IMR-90 (cell line): Measurements from ENCODE around the gene ADGRD1. TPM values are rescaled to one million over a fixed set of nuclear protein-coding genes. Genes with fewer than 3 reads are reported as not detected.

Source experiments
- ATAC-seq: fragments of 200-7000 bp; cut with Tn5 transposase; 2 replicates; pipeline ENCODE4 v1.9.1; 2020; ENCODE audit warnings: low read depth, mild to moderate bottlenecking, moderate library complexity
- BruUV-seq: library from RNA; stranded (reverse); fragments of 400-500 nt; replicated peaks from 2 replicates; lab custom pipeline; 2021; lab: Mats Ljungman, UMichigan
- CTCF ChIA-PET: fragments of 300-600 bp; formaldehyde crosslinking; extraction: SDS; loops from one replicate; lab custom pipeline; 2021; ENCODE audit warnings: antibody characterized with exemption; lab: Yijun Ruan, JAX
- POLR2A ChIA-PET: fragments of 300-600 bp; sonication (Branson Sonifier 250); formaldehyde crosslinking; loops from one replicate; lab custom pipeline; 2022; ENCODE audit warnings: antibody characterized with exemption; ENCODE audit not compliant: unreplicated experiment; lab: Charles Lee
- DNase-seq: peaks from one replicate; pipeline ENCODE4 v3.0.0; 2013
- H2AFZ ChIP-seq: replicated peaks from 2 replicates; pipeline ENCODE3; 2013; ENCODE audit warnings: low read length, mild to moderate bottlenecking; ENCODE audit not compliant: poor library complexity
- H2AK5ac ChIP-seq: 2 replicates; pipeline ENCODE4 v1.6.1; 2013; ENCODE audit warnings: low read depth, low read length, inconsistent platforms
- H2AK9ac ChIP-seq: replicated peaks from 2 replicates; pipeline ENCODE3; 2013; ENCODE audit warnings: mild to moderate bottlenecking, low read depth, low read length, moderate library complexity; ENCODE audit not compliant: poor library complexity
- H2BK120ac ChIP-seq: 2 replicates; pipeline ENCODE4 v1.6.1; 2013; ENCODE audit warnings: low read depth, low read length, inconsistent platforms
- H2BK15ac ChIP-seq: 3 replicates; pipeline ENCODE4 v1.6.1; 2013; ENCODE audit warnings: low read depth, low read length, inconsistent platforms
- H2BK20ac ChIP-seq: 2 replicates; pipeline ENCODE4 v1.6.1; 2013; ENCODE audit warnings: low read depth, mild to moderate bottlenecking, inconsistent platforms, low read length, moderate library complexity
- H2BK5ac ChIP-seq: 2 replicates; pipeline ENCODE4 v1.6.1; 2013; ENCODE audit warnings: mild to moderate bottlenecking, low read depth, low read length, inconsistent platforms; ENCODE audit not compliant: poor library complexity, severe bottlenecking
- H3K14ac ChIP-seq: replicated peaks from 2 replicates; pipeline ENCODE4 v1.6.1; 2013; ENCODE audit warnings: low read depth, low read length, inconsistent platforms
- H3K18ac ChIP-seq: 2 replicates; pipeline ENCODE4 v1.6.1; 2013; ENCODE audit warnings: low read depth, low read length, control low read depth
- H3K23ac ChIP-seq: 2 replicates; pipeline ENCODE4 v1.6.1; 2013; ENCODE audit warnings: low read depth, low read length, inconsistent platforms
- H3K27ac ChIP-seq: 2 replicates; pipeline ENCODE4 v1.5.1; 2013; ENCODE audit warnings: mild to moderate bottlenecking, control low read depth, low read length; ENCODE audit not compliant: insufficient read depth
- H3K27me3 ChIP-seq: 2 replicates; pipeline ENCODE4 v1.6.1; 2013; ENCODE audit warnings: low read length; ENCODE audit not compliant: control insufficient read depth, insufficient read depth
- H3K36me3 ChIP-seq: 2 replicates; pipeline ENCODE4 v1.6.1; 2013; ENCODE audit warnings: low read length, mixed read lengths; ENCODE audit not compliant: control insufficient read depth, insufficient read depth
- H3K4ac ChIP-seq: 2 replicates; pipeline ENCODE4 v1.6.1; 2013; ENCODE audit warnings: low read depth, low read length, inconsistent platforms
- H3K4me1 ChIP-seq: 2 replicates; pipeline ENCODE4 v1.6.1; 2013; ENCODE audit warnings: low read length, mixed read lengths; ENCODE audit not compliant: control insufficient read depth, insufficient read depth
- H3K4me2 ChIP-seq: 2 replicates; pipeline ENCODE4 v1.6.1; 2013; ENCODE audit warnings: low read depth, mild to moderate bottlenecking, control low read depth, low read length, moderate library complexity
- H3K4me3 ChIP-seq: 2 replicates; pipeline ENCODE4 v1.5.1; 2013; ENCODE audit warnings: low read depth, mild to moderate bottlenecking, control low read depth, low read length, moderate library complexity; ENCODE audit not compliant: insufficient read depth
- H3K56ac ChIP-seq: 2 replicates; pipeline ENCODE4 v1.6.1; 2013; ENCODE audit warnings: low read length, inconsistent platforms; ENCODE audit not compliant: insufficient read depth; ENCODE audit errors: extremely low read depth
- H3K79me1 ChIP-seq, 2 experiments: 2 replicates each; pipeline ENCODE4 v1.6.1; 2013; ENCODE audit warnings: low read length in 2 of 2, inconsistent platforms in 1 of 2, low read depth in 1 of 2
- H3K9ac ChIP-seq: 2 replicates; pipeline ENCODE4 v1.6.1; 2013; ENCODE audit warnings: low read depth, low read length, control low read depth
- H3K9me1 ChIP-seq: 2 replicates; pipeline ENCODE4 v1.6.1; 2013; ENCODE audit warnings: low read length, inconsistent platforms; ENCODE audit not compliant: insufficient read depth
- H3K9me3 ChIP-seq: 2 replicates; pipeline ENCODE4 v1.6.1; 2013; ENCODE audit warnings: low read length; ENCODE audit not compliant: control insufficient read depth, insufficient read depth
- H4K20me1 ChIP-seq: 2 replicates; pipeline ENCODE4 v1.6.1; 2013; ENCODE audit warnings: low read length, inconsistent platforms; ENCODE audit not compliant: insufficient read depth
- H4K5ac ChIP-seq: 2 replicates; pipeline ENCODE4 v1.6.1; 2013; ENCODE audit warnings: mild to moderate bottlenecking, low read depth, low read length, control low read depth
- H4K8ac ChIP-seq, 2 experiments: 2 replicates each; pipeline ENCODE4 v1.6.1; 2013; ENCODE audit warnings: low read depth in 2 of 2, low read length in 2 of 2, control low read depth in 1 of 2, inconsistent platforms in 1 of 2
- H4K91ac ChIP-seq: 2 replicates; pipeline ENCODE4 v1.6.1; 2013; ENCODE audit warnings: low read depth, low read length, inconsistent platforms; ENCODE audit not compliant: insufficient read depth
- BHLHE40 ChIP-seq: fragments of 150-350 bp; IDR thresholded peaks from 2 replicates; pipeline ENCODE4 v1.6.1; 2016; ENCODE audit warnings: mild to moderate bottlenecking, low read depth, low read length
- FOS ChIP-seq: fragments of 150-350 bp; IDR thresholded peaks from 2 replicates; pipeline ENCODE4 v1.6.1; 2016; ENCODE audit warnings: low read depth, low read length
- MAFK ChIP-seq: IDR thresholded peaks from 2 replicates; pipeline ENCODE4 v1.6.1; 2012; ENCODE audit warnings: low read depth, low read length, improper control_type of control experiment
- MAZ ChIP-seq: IDR thresholded peaks from 2 replicates; pipeline ENCODE4 v1.6.1; 2012; ENCODE audit warnings: low read depth, mild to moderate bottlenecking, low read length, improper control_type of control experiment, moderate library complexity, borderline replicate concordance
- MXI1 ChIP-seq: IDR thresholded peaks from 2 replicates; pipeline ENCODE4 v1.6.1; 2012; ENCODE audit warnings: low read depth, mild to moderate bottlenecking, low read length, moderate library complexity, borderline replicate concordance
- NFE2L2 ChIP-seq: fragments of 150-350 bp; IDR thresholded peaks from 2 replicates; pipeline ENCODE4 v1.6.1; 2016; ENCODE audit warnings: low read depth, mild to moderate bottlenecking, low read length
- POLR2A ChIP-seq: IDR thresholded peaks from 2 replicates; pipeline ENCODE4 v1.6.1; 2012; ENCODE audit warnings: mild to moderate bottlenecking, low read depth, low read length
- RAD21 ChIP-seq: IDR thresholded peaks from 2 replicates; pipeline ENCODE4 v1.6.1; 2012; ENCODE audit warnings: low read length, improper control_type of control experiment
- RCOR1 ChIP-seq: IDR thresholded peaks from 2 replicates; pipeline ENCODE4 v1.6.1; 2012; ENCODE audit warnings: mild to moderate bottlenecking, low read length, improper control_type of control experiment; ENCODE audit not compliant: insufficient replicate concordance
- RFX5 ChIP-seq: IDR thresholded peaks from 2 replicates; pipeline ENCODE4 v1.8.0; 2012; ENCODE audit warnings: low read depth, mild to moderate bottlenecking, low read length, moderate library complexity
- SMC3 ChIP-seq: fragments of 150-350 bp; IDR thresholded peaks from 2 replicates; pipeline ENCODE4 v1.6.1; 2016; ENCODE audit warnings: low read depth, mild to moderate bottlenecking, antibody characterized with exemption, low read length, moderate library complexity
- dilution Hi-C: fragments of 300-500 bp; cut with HindIII; formaldehyde crosslinking; loops from one replicate; pipeline ENCODE4 v1.14.3; 2018; ENCODE audit warnings: low sequenced_read_pairs; ENCODE audit not compliant: unreplicated experiment
- in situ Hi-C: fragments of 300-500 bp; cut with MboI; formaldehyde crosslinking; loops from 3 replicates; pipeline ENCODE4 v1.14.3; 2019; ENCODE audit warnings: low sequenced_read_pairs, inconsistent platforms, mixed read lengths
- intact Hi-C: fragments of 100-400 bp; cut with micrococcal nuclease; formaldehyde crosslinking; loops from 2 replicates; pipeline ENCODE4 v1.10.0; 2022
- polyA plus RNA-seq, 3 experiments: library from polyadenylated mRNA; depleted of rRNA; stranded (reverse); fragments of >200 nt; gene quantifications; 2 replicates each; pipeline ENCODE4 v1.2.3, GENCODE V29; 2012; ENCODE audit warnings: low replicate concordance in 1 of 3
- total RNA-seq: library from RNA; depleted of rRNA; stranded (reverse); fragments of >200 nt; gene quantifications from 2 replicates; pipeline ENCODE4 v1.2.3, GENCODE V29; 2012
- TF ChIP-seq, protein P1 (sequence below): conservative IDR thresholded peaks from 2 replicates; pipeline ENCODE4 v1.5.1; 2012; ENCODE audit warnings: mild to moderate bottlenecking, low read depth, low read length, improper control_type of control experiment
- TF ChIP-seq, protein P2 (sequence below): fragments of 150-350 bp; IDR thresholded peaks from 2 replicates; pipeline ENCODE4 v1.6.1; 2016; ENCODE audit warnings: low read depth, mild to moderate bottlenecking, low read length, moderate library complexity, borderline replicate concordance
- TF ChIP-seq, protein P3 (sequence below): fragments of 150-350 bp; IDR thresholded peaks from 2 replicates; pipeline ENCODE4 v1.6.1; 2017; ENCODE audit warnings: mild to moderate bottlenecking, antibody characterized with exemption, low read length, low read depth

The ADGRD1 gene
- total and polyA plus RNA-seq, 2 of the 4 experiments (the other 2 are of a cell fraction) = not detected

DNA sequence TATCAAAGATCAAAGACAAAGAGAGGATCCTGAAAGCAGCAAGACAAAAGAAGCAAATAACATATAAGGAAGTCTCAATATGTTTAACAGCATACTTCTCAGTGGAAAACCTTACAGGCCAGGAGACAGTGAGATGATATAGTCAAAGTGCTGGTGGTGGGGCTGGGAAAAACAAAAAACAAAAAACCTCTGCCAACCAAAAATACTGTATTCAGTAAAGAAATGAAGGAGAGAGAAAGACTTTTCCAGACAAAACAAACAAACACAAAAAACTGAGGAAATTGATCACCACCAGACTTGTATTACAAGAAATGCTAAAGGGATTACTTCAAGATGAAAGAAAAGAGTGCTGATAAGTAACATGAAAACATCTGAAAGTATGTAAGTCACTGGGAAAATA lies 221.2 kb downstream of the ADGRD1 start:
- no TSS peak for BruUV-seq
- no peaks in the 10 kb centered on the region for H3K36me3 ChIP-seq
- H3K23ac ChIP-seq = no peak overlapping the region
- CTCF ChIA-PET = no interaction called here
- no peak overlapping the region for H2AFZ ChIP-seq
- dilution Hi-C loops (no loop called here), in situ Hi-C loops (no loop called here), intact Hi-C loops (no loop called here)
- no peak overlapping the region for H2BK20ac ChIP-seq
- no peak overlapping the region for H3K18ac ChIP-seq
- H3K9me1 ChIP-seq = no peaks in the 10 kb centered on the region
- H3K4me3 ChIP-seq = no peak overlapping the region
- no peaks in the 10 kb centered on the region for H3K4me1 ChIP-seq
- no peak overlapping the region for H2BK5ac ChIP-seq
- H3K14ac ChIP-seq = no peak overlapping the region
- ATAC-seq (no peak), DNase-seq (no peak)
- H2BK120ac ChIP-seq = no peak overlapping the region
- H4K5ac ChIP-seq = no peak overlapping the region
- H3K9me3 ChIP-seq = peaks cover 20% of the 10 kb centered on the region
- H4K20me1 ChIP-seq = no peaks in the 10 kb centered on the region
- no peaks in the 10 kb centered on the region for H3K79me1 ChIP-seq
- H4K8ac ChIP-seq = no peak overlapping the region
- no peak overlapping the region for H4K91ac ChIP-seq
- H2AK9ac ChIP-seq = no peak overlapping the region
- no peak overlapping the region for H3K4ac ChIP-seq
- no peak overlapping the region for H3K9ac ChIP-seq
- H3K27me3 ChIP-seq = no peaks in the 10 kb centered on the region
- no peak overlapping the region for H3K27ac ChIP-seq
- TF ChIP-seq FOS = no peak
- no peak for TF ChIP-seq POLR2A
- TF ChIP-seq MXI1 = no peak
- TF ChIP-seq, protein P1, sequence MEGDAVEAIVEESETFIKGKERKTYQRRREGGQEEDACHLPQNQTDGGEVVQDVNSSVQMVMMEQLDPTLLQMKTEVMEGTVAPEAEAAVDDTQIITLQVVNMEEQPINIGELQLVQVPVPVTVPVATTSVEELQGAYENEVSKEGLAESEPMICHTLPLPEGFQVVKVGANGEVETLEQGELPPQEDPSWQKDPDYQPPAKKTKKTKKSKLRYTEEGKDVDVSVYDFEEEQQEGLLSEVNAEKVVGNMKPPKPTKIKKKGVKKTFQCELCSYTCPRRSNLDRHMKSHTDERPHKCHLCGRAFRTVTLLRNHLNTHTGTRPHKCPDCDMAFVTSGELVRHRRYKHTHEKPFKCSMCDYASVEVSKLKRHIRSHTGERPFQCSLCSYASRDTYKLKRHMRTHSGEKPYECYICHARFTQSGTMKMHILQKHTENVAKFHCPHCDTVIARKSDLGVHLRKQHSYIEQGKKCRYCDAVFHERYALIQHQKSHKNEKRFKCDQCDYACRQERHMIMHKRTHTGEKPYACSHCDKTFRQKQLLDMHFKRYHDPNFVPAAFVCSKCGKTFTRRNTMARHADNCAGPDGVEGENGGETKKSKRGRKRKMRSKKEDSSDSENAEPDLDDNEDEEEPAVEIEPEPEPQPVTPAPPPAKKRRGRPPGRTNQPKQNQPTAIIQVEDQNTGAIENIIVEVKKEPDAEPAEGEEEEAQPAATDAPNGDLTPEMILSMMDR = no peak
- TF ChIP-seq SMC3 = no peak
- TF ChIP-seq, protein P2, sequence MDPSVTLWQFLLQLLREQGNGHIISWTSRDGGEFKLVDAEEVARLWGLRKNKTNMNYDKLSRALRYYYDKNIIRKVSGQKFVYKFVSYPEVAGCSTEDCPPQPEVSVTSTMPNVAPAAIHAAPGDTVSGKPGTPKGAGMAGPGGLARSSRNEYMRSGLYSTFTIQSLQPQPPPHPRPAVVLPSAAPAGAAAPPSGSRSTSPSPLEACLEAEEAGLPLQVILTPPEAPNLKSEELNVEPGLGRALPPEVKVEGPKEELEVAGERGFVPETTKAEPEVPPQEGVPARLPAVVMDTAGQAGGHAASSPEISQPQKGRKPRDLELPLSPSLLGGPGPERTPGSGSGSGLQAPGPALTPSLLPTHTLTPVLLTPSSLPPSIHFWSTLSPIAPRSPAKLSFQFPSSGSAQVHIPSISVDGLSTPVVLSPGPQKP = no peak
- TF ChIP-seq RAD21 = no peak
- TF ChIP-seq NFE2L2 = no peak
- no peak for TF ChIP-seq MAFK
- no peak for TF ChIP-seq RCOR1
- TF ChIP-seq BHLHE40 = no peak
- TF ChIP-seq, protein P3, sequence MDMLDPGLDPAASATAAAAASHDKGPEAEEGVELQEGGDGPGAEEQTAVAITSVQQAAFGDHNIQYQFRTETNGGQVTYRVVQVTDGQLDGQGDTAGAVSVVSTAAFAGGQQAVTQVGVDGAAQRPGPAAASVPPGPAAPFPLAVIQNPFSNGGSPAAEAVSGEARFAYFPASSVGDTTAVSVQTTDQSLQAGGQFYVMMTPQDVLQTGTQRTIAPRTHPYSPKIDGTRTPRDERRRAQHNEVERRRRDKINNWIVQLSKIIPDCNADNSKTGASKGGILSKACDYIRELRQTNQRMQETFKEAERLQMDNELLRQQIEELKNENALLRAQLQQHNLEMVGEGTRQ = no peak
- TF ChIP-seq MAZ = no peak
- no peak for TF ChIP-seq RFX5
- POLR2A ChIA-PET = no interaction called here
- no peak overlapping the region for H2AK5ac ChIP-seq
- no peak overlapping the region for H3K56ac ChIP-seq
- H3K4me2 ChIP-seq = no peak overlapping the region
- H2BK15ac ChIP-seq = no peak overlapping the region
